Activated T-cell treated with anti-CD3 and anti-CD28 coated beads, Interleukin-2, amount 50 U/mL, for 24 hours (primary cell): ENCODE results near the gene LFNG.

Experiments
- DNase-seq: peaks from one replicate; pipeline ENCODE4 v3.0.0-alpha.2; 2020
- H3K27ac Mint-ChIP-seq: 2 replicates; pipeline ENCODE4 v1.8.0; 2020; ENCODE audit warnings: mild to moderate bottlenecking, mixed read lengths
- H3K27me3 Mint-ChIP-seq: 2 replicates; pipeline ENCODE4 v1.8.0; 2020; ENCODE audit warnings: mixed read lengths
- H3K36me3 Mint-ChIP-seq: 2 replicates; pipeline ENCODE4 v1.8.0; 2020; ENCODE audit warnings: low read depth, mixed read lengths
- H3K4me1 Mint-ChIP-seq: 2 replicates; pipeline ENCODE4 v1.8.0; 2020; ENCODE audit warnings: low read depth, mixed read lengths
- H3K4me3 Mint-ChIP-seq: 2 replicates; pipeline ENCODE4 v1.8.0; 2020; ENCODE audit warnings: mild to moderate bottlenecking, moderate library complexity, mixed read lengths
- H3K9me3 Mint-ChIP-seq: 2 replicates; pipeline ENCODE4 v1.8.0; 2020; ENCODE audit warnings: mixed read lengths

The LFNG gene

GRCh38 chr7:2514473-2515423 is 4.8 kb upstream of the LFNG start:
- Mint-ChIP-seq H3K4me1 (peaks cover 54% of the 10 kb centered on the region), H3K27ac (no peak overlapping the region), H3K4me3 (no peak overlapping the region), H3K36me3 (no peaks in the 10 kb centered on the region), H3K27me3 (no peaks in the 10 kb centered on the region), H3K9me3 (no peaks in the 10 kb centered on the region)
- no peak for DNase-seq

GRCh38 chr7:2515424-2516193 is 4.0 kb upstream of the LFNG start:
- Mint-ChIP-seq H3K27ac (no peak overlapping the region), H3K36me3 (peaks cover 4% of the 10 kb centered on the region), H3K27me3 (no peaks in the 10 kb centered on the region), H3K9me3 (no peaks in the 10 kb centered on the region), H3K4me3 (no peak overlapping the region), H3K4me1 (peaks cover 50% of the 10 kb centered on the region)
- no peak for DNase-seq

- Mint-ChIP-seq H3K36me3 (peaks cover 4% of the 10 kb centered on the region), H3K9me3 (no peaks in the 10 kb centered on the region), H3K27me3 (no peaks in the 10 kb centered on the region), H3K27ac (no peak overlapping the region), H3K4me1 (peaks cover 48% of the 10 kb centered on the region), H3K4me3 (no peak overlapping the region)
- no peak for DNase-seq
Measured at GRCh38 chr7:2516194-2516555, 3.4 kb upstream of the LFNG start.

GRCh38 chr7:2517026-2517425 is 2.5 kb upstream of the LFNG start:
- Mint-ChIP-seq H3K4me1 (peaks cover 46% of the 10 kb centered on the region), H3K4me3 (no peak overlapping the region), H3K9me3 (no peaks in the 10 kb centered on the region), H3K27me3 (no peaks in the 10 kb centered on the region), H3K36me3 (peaks cover 4% of the 10 kb centered on the region), H3K27ac (no peak overlapping the region)
- no peak for DNase-seq

- H3K27me3 Mint-ChIP-seq: no peaks in the 10 kb centered on the region
- peaks cover 5% of the 10 kb centered on the region for H3K36me3 Mint-ChIP-seq
- peaks cover 46% of the 10 kb centered on the region for H3K4me1 Mint-ChIP-seq
- no peaks in the 10 kb centered on the region for H3K9me3 Mint-ChIP-seq
- peak overlapping the region; percentile 16 for H3K27ac Mint-ChIP-seq
- peak overlapping the region; percentile 55 for H3K4me3 Mint-ChIP-seq
- DNase-seq: no peak
Measured at GRCh38 chr7:2517678-2518507, 1.7 kb upstream of the LFNG start.

GRCh38 chr7:2518737-2519118 is 846 bp upstream of the LFNG start:
- H3K9me3 Mint-ChIP-seq: no peaks in the 10 kb centered on the region
- peak overlapping the region; percentile 55 for H3K27ac Mint-ChIP-seq
- peaks cover 7% of the 10 kb centered on the region for H3K36me3 Mint-ChIP-seq
- H3K4me1 Mint-ChIP-seq: peaks cover 49% of the 10 kb centered on the region
- no peak for DNase-seq
- H3K27me3 Mint-ChIP-seq: no peaks in the 10 kb centered on the region
- peak overlapping the region; percentile 66 for H3K4me3 Mint-ChIP-seq

- peaks cover 7% of the 10 kb centered on the region for H3K36me3 Mint-ChIP-seq
- H3K4me1 Mint-ChIP-seq: peaks cover 51% of the 10 kb centered on the region
- peak overlapping the region; percentile 92 for H3K4me3 Mint-ChIP-seq
- peak overlapping the region; percentile 86 for H3K27ac Mint-ChIP-seq
- H3K9me3 Mint-ChIP-seq: no peaks in the 10 kb centered on the region
- peak; percentile 59 for DNase-seq
- no peaks in the 10 kb centered on the region for H3K27me3 Mint-ChIP-seq
Measured at GRCh38 chr7:2520131-2520760, 672 bp downstream of the LFNG start.

GRCh38 chr7:2520761-2521290 is 1.3 kb downstream of the LFNG start:
- no peak for DNase-seq
- peaks cover 54% of the 10 kb centered on the region for H3K4me1 Mint-ChIP-seq
- H3K27me3 Mint-ChIP-seq: no peaks in the 10 kb centered on the region
- peaks cover 10% of the 10 kb centered on the region for H3K36me3 Mint-ChIP-seq
- H3K4me3 Mint-ChIP-seq: peak overlapping the region; percentile 92
- no peaks in the 10 kb centered on the region for H3K9me3 Mint-ChIP-seq
- H3K27ac Mint-ChIP-seq: peak overlapping the region; percentile 86

- H3K27me3 Mint-ChIP-seq: no peaks in the 10 kb centered on the region
- peak overlapping the region; percentile 92 for H3K4me3 Mint-ChIP-seq
- H3K4me1 Mint-ChIP-seq: peaks cover 59% of the 10 kb centered on the region
- no peak for DNase-seq
- H3K36me3 Mint-ChIP-seq: peaks cover 16% of the 10 kb centered on the region
- H3K27ac Mint-ChIP-seq: peak overlapping the region; percentile 90
- H3K9me3 Mint-ChIP-seq: no peaks in the 10 kb centered on the region
Measured at GRCh38 chr7:2521341-2521745, 1.8 kb downstream of the LFNG start.

- H3K4me3 Mint-ChIP-seq: peak overlapping the region; percentile 92
- H3K9me3 Mint-ChIP-seq: no peaks in the 10 kb centered on the region
- H3K27ac Mint-ChIP-seq: peak overlapping the region; percentile 90
- H3K36me3 Mint-ChIP-seq: peaks cover 22% of the 10 kb centered on the region
- DNase-seq: peak; percentile 77
- H3K4me1 Mint-ChIP-seq: peaks cover 63% of the 10 kb centered on the region
- H3K27me3 Mint-ChIP-seq: no peaks in the 10 kb centered on the region
Measured at GRCh38 chr7:2521952-2522591, 2.5 kb downstream of the LFNG start.

- Mint-ChIP-seq H3K9me3 (no peaks in the 10 kb centered on the region), H3K4me1 (peaks cover 63% of the 10 kb centered on the region)
- DNase-seq: no peak
Measured at GRCh38 chr7:2522780-2523433, 3.3 kb downstream of the LFNG start.

GRCh38 chr7:2523461-2523936 is 3.9 kb downstream of the LFNG start:
- DNase-seq: no peak
- peak overlapping the region; percentile 40 for H3K27ac Mint-ChIP-seq
- H3K4me3 Mint-ChIP-seq: peak overlapping the region; percentile 92
- H3K9me3 Mint-ChIP-seq: no peaks in the 10 kb centered on the region
- no peaks in the 10 kb centered on the region for H3K27me3 Mint-ChIP-seq
- H3K4me1 Mint-ChIP-seq: peaks cover 63% of the 10 kb centered on the region
- peaks cover 32% of the 10 kb centered on the region for H3K36me3 Mint-ChIP-seq

More at GRCh38 chr7:2522780-2523433, 3.3 kb downstream of the LFNG start:
- Mint-ChIP-seq H3K4me3 (peak overlapping the region; percentile 92), H3K27me3 (no peaks in the 10 kb centered on the region), H3K27ac (peak overlapping the region; percentile 90), H3K36me3 (peaks cover 29% of the 10 kb centered on the region)
